ENCODE results near the gene MOV10.
A peak's percentile ranks its signal among the peaks of the same experiment; 100 is the strongest.

The MOV10 gene

GRCh38 chr1:112700290-112701226, 26.1 kb downstream of the MOV10 start:
- peak; percentile 65 for DNase-seq (ENCODE audit: low read depth)

GRCh38 chr1:112701227-112702066, 27.0 kb downstream of the MOV10 start:
- DNase-seq (ENCODE audit: low read depth) = no peak

GRCh38 chr1:112702067-112702395, 27.6 kb downstream of the MOV10 start:
- DNase-seq (ENCODE audit: low read depth) = no peak

- DNase-seq (ENCODE audit: low read depth) = no peak
These were observed 28.2 kb downstream of the MOV10 start for GRCh38 chr1:112702420-112703261.

GRCh38 chr1:112703706-112704105, 29.2 kb downstream of the MOV10 start:
- no peak for DNase-seq (ENCODE audit: low read depth)

- no peak for DNase-seq (ENCODE audit: low read depth)
These were observed 30.0 kb downstream of the MOV10 start for GRCh38 chr1:112704391-112704933.

GRCh38 chr1:112704934-112705627, 30.6 kb downstream of the MOV10 start:
- DNase-seq (ENCODE audit: low read depth) = no peak

GRCh38 chr1:112706505-112707220, 32.2 kb downstream of the MOV10 start, which contains the start of gene RHOC:
Gene RHOC (minus strand): TSS chr1:112707127. CDS start chr1:112703799, 3,328 bp downstream.
- DNase-seq (ENCODE audit: low read depth) = no peak

GRCh38 chr1:112707221-112708001, 33.0 kb downstream of the MOV10 start:
- DNase-seq (ENCODE audit: low read depth) = no peak

- no peak for DNase-seq (ENCODE audit: low read depth)
These were observed 33.6 kb downstream of the MOV10 start for GRCh38 chr1:112708002-112708448.

- DNase-seq (ENCODE audit: low read depth) = no peak
These were observed 34.0 kb downstream of the MOV10 start for GRCh38 chr1:112708489-112708888.

GRCh38 chr1:112710159-112710558, 35.7 kb downstream of the MOV10 start:
- no peak for DNase-seq (ENCODE audit: low read depth)

- no peak for DNase-seq (ENCODE audit: low read depth)
These were observed 36.1 kb downstream of the MOV10 start for GRCh38 chr1:112710586-112710985.

- no peak for DNase-seq (ENCODE audit: low read depth)
These were observed 36.6 kb downstream of the MOV10 start for GRCh38 chr1:112711041-112711440.

GRCh38 chr1:112711670-112712069, 37.2 kb downstream of the MOV10 start:
- no peak for DNase-seq (ENCODE audit: low read depth)

GRCh38 chr1:112712191-112712590, 37.7 kb downstream of the MOV10 start:
- DNase-seq (ENCODE audit: low read depth) = no peak

- DNase-seq (ENCODE audit: low read depth) = no peak
These were observed 38.3 kb downstream of the MOV10 start for GRCh38 chr1:112712701-112713128.

GRCh38 chr1:112713466-112714312, 39.2 kb downstream of the MOV10 start:
- no peak for DNase-seq (ENCODE audit: low read depth)

All from stimulated activated CD8-positive, alpha-beta memory T cell treated with anti-CD3 and anti-CD28 coated beads, Interleukin-4, amount 100 ng/mL, for 24 hours (primary cell).